Neutrophil (primary cell): Measurements from ENCODE around the gene PTGES3L.

Experiments used
- H3K27ac ChIP-seq: fragments of 200-600 bp; sonication (generic); 2 replicates; pipeline ENCODE4 v1.5.1; 2016; ENCODE audit warnings: mild to moderate bottlenecking, moderate library complexity
- H3K27me3 ChIP-seq: fragments of 200-600 bp; sonication (generic); 2 replicates; pipeline ENCODE4 v1.6.0; 2016; ENCODE audit warnings: mild to moderate bottlenecking
- H3K36me3 ChIP-seq: fragments of 200-600 bp; sonication (generic); 2 replicates; pipeline ENCODE4 v1.5.1; 2017
- H3K4me1 ChIP-seq, 2 experiments: fragments of 200-600 bp in 1 of 2; sonication (generic) in 1 of 2; 1 replicate in 1 of 2; 2 replicates in 1 of 2; pipeline versions ENCODE4 v1.5.1 to v1.6.1; 2013 to 2016; ENCODE audit warnings: low read depth in 1 of 2, low read length in 1 of 2, mild to moderate bottlenecking in 1 of 2, moderate library complexity in 1 of 2; ENCODE audit not compliant: control insufficient read depth in 1 of 2, insufficient read depth in 1 of 2
- H3K4me3 ChIP-seq, 2 experiments: fragments of 200-600 bp in 1 of 2; sonication (generic) in 1 of 2; 1 replicate in 1 of 2; 2 replicates in 1 of 2; pipeline ENCODE4 v1.5.1; 2013 to 2016; ENCODE audit warnings: low read depth in 1 of 2, low read length in 1 of 2, mild to moderate bottlenecking in 1 of 2, moderate library complexity in 1 of 2
- H3K9me3 ChIP-seq: fragments of 200-600 bp; sonication (generic); 2 replicates; pipeline ENCODE4 v1.5.1; 2016
- CTCF ChIP-seq: fragments of 200-600 bp; sonication (generic); IDR thresholded peaks from 2 replicates; pipeline ENCODE4 v1.5.1; 2016; ENCODE audit warnings: antibody characterized with exemption

Gene PTGES3L

GRCh38 chr17:42989726-42990652, 10.1 kb upstream of the PTGES3L start:
- H3K27ac ChIP-seq = no peak overlapping the region
- peaks cover 13 to 19% of the 10 kb centered on the region in 2 experiments for H3K4me1 ChIP-seq
- peaks cover 81% of the 10 kb centered on the region for H3K36me3 ChIP-seq
- H3K27me3 ChIP-seq = no peaks in the 10 kb centered on the region
- TF ChIP-seq CTCF = no peak
- no peaks in the 10 kb centered on the region for H3K9me3 ChIP-seq
- no peak overlapping the region for H3K4me3 ChIP-seq

DNA sequence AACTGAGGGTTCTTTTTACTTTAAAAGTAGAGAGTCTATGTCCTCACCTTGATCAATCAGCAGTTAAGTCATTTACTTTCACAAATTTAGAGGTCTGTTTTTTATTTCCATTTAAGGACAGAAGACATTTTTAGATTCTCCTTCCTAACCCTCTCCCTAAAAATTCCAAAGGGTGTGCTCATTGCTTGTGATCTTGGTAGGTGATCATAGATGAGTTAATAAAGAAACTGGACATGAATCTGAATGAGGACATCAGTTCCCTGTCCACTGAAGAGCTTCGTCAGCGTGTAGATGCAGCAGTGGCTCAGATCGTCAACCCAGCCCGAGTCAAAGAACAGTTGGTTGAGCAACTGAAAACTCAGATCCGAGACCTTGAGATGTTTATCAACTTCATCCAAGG, 9.3 kb upstream of the PTGES3L start:
- H3K36me3 ChIP-seq = peaks cover 75% of the 10 kb centered on the region
- TF ChIP-seq CTCF = no peak
- no peak overlapping the region for H3K27ac ChIP-seq

DNA sequence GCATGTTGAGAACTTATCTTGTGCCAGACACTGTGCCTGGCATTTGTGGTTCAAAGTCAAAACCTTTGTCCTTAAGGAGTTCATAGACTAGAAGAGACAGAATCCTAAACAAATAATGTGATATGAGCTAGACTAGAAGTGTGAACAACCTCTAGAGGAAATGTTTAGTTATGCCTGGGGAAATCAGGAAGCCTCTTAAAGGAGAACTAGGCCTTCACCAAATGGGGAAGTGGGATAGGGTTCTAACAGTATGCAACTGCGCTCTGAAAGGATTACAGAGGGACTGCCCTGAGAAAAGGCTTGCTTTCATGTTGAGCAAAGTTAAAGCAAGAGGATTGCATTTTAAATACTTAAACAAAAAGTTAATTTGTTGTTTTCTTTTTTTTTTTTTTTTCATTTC, 5.3 kb upstream of the PTGES3L start:
- peak; percentile 56 for TF ChIP-seq CTCF
- H3K9me3 ChIP-seq = no peaks in the 10 kb centered on the region
- peak overlapping the region; percentile 37 to 45 for H3K4me3 ChIP-seq
- H3K4me1 ChIP-seq = peaks cover 56 to 57% of the 10 kb centered on the region in 2 experiments
- H3K27ac ChIP-seq = peak overlapping the region; percentile 92
- peaks cover 37% of the 10 kb centered on the region for H3K36me3 ChIP-seq
- no peaks in the 10 kb centered on the region for H3K27me3 ChIP-seq

More for the DNA sequence above, 9.3 kb upstream of the PTGES3L start:
- H3K9me3 ChIP-seq = no peaks in the 10 kb centered on the region
- H3K27me3 ChIP-seq = no peaks in the 10 kb centered on the region
- peaks cover 22 to 27% of the 10 kb centered on the region in 2 experiments for H3K4me1 ChIP-seq
- H3K4me3 ChIP-seq = no peak overlapping the region

- no peak for TF ChIP-seq CTCF
- Histone ChIP-seq H3K9me3 (no peaks in the 10 kb centered on the region), H3K27ac (peak overlapping the region; percentile 99), H3K27me3 (no peaks in the 10 kb centered on the region), H3K4me3 (peak overlapping the region; percentile 85 to 96), H3K4me1 (peaks cover 65 to 66% of the 10 kb centered on the region in 2 experiments), H3K36me3 (peaks cover 7% of the 10 kb centered on the region)
These were observed 2.4 kb upstream of the PTGES3L start for GRCh38 chr17:42982266-42982665.

DNA sequence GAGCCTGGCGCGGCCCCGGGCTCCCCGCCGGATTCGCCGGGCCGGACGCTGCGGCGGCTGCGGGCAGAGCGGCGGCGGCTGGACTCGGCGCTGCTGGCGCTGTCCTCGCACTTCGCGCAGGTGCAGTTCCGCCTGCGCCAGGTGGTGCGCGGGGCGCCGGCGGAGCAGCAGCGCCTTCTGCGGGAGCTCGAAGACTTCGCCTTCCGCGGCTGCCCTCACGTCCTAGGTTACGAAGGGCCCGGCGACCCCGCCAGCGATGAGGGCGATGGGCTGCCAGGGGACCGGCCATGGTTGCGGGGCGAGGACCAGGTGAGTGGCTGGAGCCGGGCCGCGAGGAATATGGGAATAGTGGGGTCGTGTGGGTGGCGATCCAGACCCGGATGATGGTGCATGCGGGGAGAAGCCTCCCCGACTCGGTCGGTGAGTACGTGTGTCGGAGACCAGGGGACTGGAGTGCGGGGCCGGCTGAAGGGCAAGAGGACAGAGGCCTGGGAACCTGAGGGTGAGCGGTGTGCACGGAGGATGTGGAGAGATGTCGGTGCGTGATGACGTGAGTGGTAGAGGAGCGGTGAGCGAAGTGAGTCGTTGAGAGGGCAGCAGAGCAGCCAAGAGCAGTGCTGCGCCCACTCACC, 1.0 kb upstream of the PTGES3L start:
- TF ChIP-seq CTCF = peak; percentile 64
- Histone ChIP-seq H3K27ac (peak overlapping the region; percentile 99), H3K27me3 (no peaks in the 10 kb centered on the region), H3K4me1 (peaks cover 56 to 60% of the 10 kb centered on the region in 2 experiments), H3K4me3 (peak overlapping the region; percentile 85 to 96), H3K9me3 (no peaks in the 10 kb centered on the region), H3K36me3 (no peaks in the 10 kb centered on the region)
